Sigmoid colon (tissue), 7 donors: ENCODE measurements around the gene SNX15. TPM values are rescaled to one million over a fixed set of nuclear protein-coding genes. Genes with fewer than 3 reads are reported as not detected.
A peak's percentile ranks its signal among the peaks of the same experiment; 100 is the strongest.
"Not testable (repeated sequence)": the region's sequence is repeated elsewhere in the genome, so short reads cannot be mapped to it uniquely, and the experiment has no call there.

Experiments
- DNase-seq: peaks from one replicate; pipeline ENCODE4 v3.0.0-alpha.2; 2019
- H3K27ac ChIP-seq, 4 donors: fragments of 200-600 bp; sonication (generic); one replicate each; pipeline ENCODE4 v1.5.1; 2016 to 2019; ENCODE audit warnings: mild to moderate bottlenecking in 1 of 4
- H3K27me3 ChIP-seq, 3 donors: fragments of 200-600 bp; sonication (generic); one replicate each; pipeline ENCODE4 v1.5.1; 2019; ENCODE audit warnings: mild to moderate bottlenecking in 1 of 3
- H3K36me3 ChIP-seq, 4 donors: fragments of 200-600 bp; sonication (generic); one replicate each; pipeline ENCODE4 v1.5.1; 2016 to 2019
- H3K4me1 ChIP-seq, 4 donors: fragments of 200-600 bp; sonication (generic); one replicate each; pipeline ENCODE4 v1.5.1; 2017 to 2019
- H3K4me3 ChIP-seq, 4 donors: fragments of 200-600 bp; sonication (generic); one replicate each; pipeline ENCODE4 v1.5.1; 2017 to 2019; ENCODE audit warnings: mild to moderate bottlenecking in 2 of 4, moderate library complexity in 1 of 4
- H3K9me3 ChIP-seq, 4 donors: fragments of 200-600 bp in 3 of 4; sonication (generic) in 3 of 4; one replicate each; pipeline versions ENCODE4 v1.5.1 to v1.6.1; 2013 to 2019
- EP300 ChIP-seq, 4 donors: sonication (generic); formaldehyde crosslinking; IDR thresholded peaks; one replicate each; pipeline ENCODE4 v1.6.1; 2017; ENCODE audit warnings: antibody characterized with exemption in 4 of 4
- POLR2A ChIP-seq, 2 donors: fragments of 450-650 bp; IDR thresholded peaks; one replicate each; pipeline ENCODE4 v1.6.1; 2016; ENCODE audit warnings: antibody characterized with exemption in 2 of 2, mild to moderate bottlenecking in 2 of 2, moderate library complexity in 2 of 2
- POLR2AphosphoS5 ChIP-seq, 4 donors: sonication (generic); formaldehyde crosslinking; IDR thresholded peaks; one replicate each; pipeline ENCODE4 v1.6.1; 2017; ENCODE audit warnings: antibody characterized with exemption in 4 of 4
- WGBS, 2 donors: extraction: QIAGEN DNeasy Blood & Tissue Kit; methylation state at CpG; one replicate each; pipeline ENCODE4 v1.1.7; 2013; 5-methylcytosine and 5-hydroxymethylcytosine counted together
- intact Hi-C: fragments of 100-400 bp; cut with DNase I; formaldehyde crosslinking; loops from one replicate; pipeline ENCODE4 v1.15.1; 2023
- polyA plus RNA-seq, 3 donors: library from polyadenylated mRNA; stranded (reverse); fragments of 200-250 nt; gene quantifications; one replicate each; pipeline ENCODE4 v1.2.3, GENCODE V29; 2013
- total RNA-seq, 4 donors: library from RNA; depleted of rRNA; stranded (reverse); fragments of >200 nt; gene quantifications; one replicate each; pipeline ENCODE4 v1.1.0, GENCODE V29; 2016
- TF ChIP-seq, protein P1 (sequence below), 4 experiments: fragments of 450-650 bp in 3 of 4; fragments of 200-600 bp in 1 of 4; IDR thresholded peaks; one replicate each; pipeline ENCODE4 v1.5.1; 2016 to 2019; ENCODE audit warnings: antibody characterized with exemption in 4 of 4, mild to moderate bottlenecking in 3 of 4, moderate library complexity in 2 of 4
- donor health status: healthy with polysubstance abuse.
- donor health status: Bipolar disorder and iron deficiency.
- donor health status: healthy.

The SNX15 gene, protein sequence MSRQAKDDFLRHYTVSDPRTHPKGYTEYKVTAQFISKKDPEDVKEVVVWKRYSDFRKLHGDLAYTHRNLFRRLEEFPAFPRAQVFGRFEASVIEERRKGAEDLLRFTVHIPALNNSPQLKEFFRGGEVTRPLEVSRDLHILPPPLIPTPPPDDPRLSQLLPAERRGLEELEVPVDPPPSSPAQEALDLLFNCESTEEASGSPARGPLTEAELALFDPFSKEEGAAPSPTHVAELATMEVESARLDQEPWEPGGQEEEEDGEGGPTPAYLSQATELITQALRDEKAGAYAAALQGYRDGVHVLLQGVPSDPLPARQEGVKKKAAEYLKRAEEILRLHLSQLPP
- total RNA-seq (10 to 100 TPM; 20.1 to 36.6 (median 25.2) TPM), polyA plus RNA-seq (10 to 100 TPM; 21.8 to 31.4 (median 28.8) TPM)

DNA sequence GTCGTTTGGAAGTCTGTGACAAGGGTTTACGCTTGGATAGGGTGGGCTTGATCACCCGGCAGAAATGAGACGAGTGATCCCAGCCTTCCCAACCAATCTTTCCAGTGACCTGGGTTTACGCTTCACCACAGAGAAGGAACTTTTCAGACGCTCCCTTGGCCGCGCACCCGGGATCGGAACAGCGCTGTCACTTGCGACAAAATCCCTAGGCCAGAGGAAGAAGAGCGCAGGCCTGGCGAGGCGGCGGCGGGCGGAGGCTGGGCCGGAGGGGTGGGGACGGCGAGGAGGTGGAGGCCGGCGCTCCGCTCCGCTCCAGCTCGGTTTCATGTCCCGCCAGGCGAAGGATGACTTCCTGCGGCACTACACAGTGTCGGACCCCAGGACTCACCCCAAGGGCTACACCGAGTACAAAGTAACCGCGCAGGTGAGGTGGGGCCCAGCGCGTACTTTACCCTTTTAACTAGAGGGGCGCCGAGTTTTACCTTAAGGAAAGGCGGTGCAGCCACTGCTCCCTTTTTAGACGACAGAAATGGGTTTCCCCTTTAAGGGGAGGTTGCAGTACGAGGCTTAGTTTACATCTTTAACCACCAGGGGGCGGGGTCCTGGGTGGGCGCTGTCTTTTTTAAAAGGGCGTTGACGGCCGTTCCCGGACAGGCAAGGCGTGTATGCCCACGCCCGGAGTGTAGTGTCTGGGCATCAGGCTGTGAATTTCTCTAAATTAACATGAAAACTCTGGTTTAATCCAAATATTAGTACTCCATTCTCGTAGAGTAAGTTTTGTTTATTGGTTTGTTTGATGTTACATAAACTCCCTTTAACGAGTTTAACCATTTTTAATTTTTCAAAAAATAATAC is at the start of gene SNX15:
TSS of gene SNX15 (plus strand) at position 227 of the 855 bp plus-strand sequence. CDS start at position 326, 99 bp downstream.
- Histone ChIP-seq H3K27ac (peak within 1 kb of the TSS; percentile 86 to 95 (median 90)), H3K4me3 (peak within 1 kb of the TSS; percentile 57 to 68 (median 62)), H3K4me1 (peaks cover 0 to 21% (median 16%) of the 10 kb centered on the region in 4 donors), H3K36me3 (peaks cover 0 to 21% (median 11%) of the 10 kb centered on the region in 4 donors), H3K27me3 (no peaks in the 10 kb centered on the region), H3K9me3 (no peaks in the 10 kb centered on the region)
- intact Hi-C loops, result loop anchor here (1.0 to 5.0 kb wide), 5 partner anchors 13 to 103 kb away; partner anchors contain the start of genes ARL2, CDCA5, FAU and MRPL49
- peak; percentile 63 to 76 for TF ChIP-seq POLR2A (IDR thresholded peaks at IDR 0.05)
- TF ChIP-seq, protein P1, sequence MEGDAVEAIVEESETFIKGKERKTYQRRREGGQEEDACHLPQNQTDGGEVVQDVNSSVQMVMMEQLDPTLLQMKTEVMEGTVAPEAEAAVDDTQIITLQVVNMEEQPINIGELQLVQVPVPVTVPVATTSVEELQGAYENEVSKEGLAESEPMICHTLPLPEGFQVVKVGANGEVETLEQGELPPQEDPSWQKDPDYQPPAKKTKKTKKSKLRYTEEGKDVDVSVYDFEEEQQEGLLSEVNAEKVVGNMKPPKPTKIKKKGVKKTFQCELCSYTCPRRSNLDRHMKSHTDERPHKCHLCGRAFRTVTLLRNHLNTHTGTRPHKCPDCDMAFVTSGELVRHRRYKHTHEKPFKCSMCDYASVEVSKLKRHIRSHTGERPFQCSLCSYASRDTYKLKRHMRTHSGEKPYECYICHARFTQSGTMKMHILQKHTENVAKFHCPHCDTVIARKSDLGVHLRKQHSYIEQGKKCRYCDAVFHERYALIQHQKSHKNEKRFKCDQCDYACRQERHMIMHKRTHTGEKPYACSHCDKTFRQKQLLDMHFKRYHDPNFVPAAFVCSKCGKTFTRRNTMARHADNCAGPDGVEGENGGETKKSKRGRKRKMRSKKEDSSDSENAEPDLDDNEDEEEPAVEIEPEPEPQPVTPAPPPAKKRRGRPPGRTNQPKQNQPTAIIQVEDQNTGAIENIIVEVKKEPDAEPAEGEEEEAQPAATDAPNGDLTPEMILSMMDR (IDR thresholded peaks at IDR 0.05), result peak in 3 of 4 experiments; percentile 64 to 78 (median 73)
- TF ChIP-seq EP300 (IDR thresholded peaks at IDR 0.05), result no peak
- TF ChIP-seq POLR2AphosphoS5 (IDR thresholded peaks at IDR 0.05), result peak; percentile 60 to 92 (median 79)
- DNase-seq, result peak; percentile 97
- whole genome bisulfite sequencing, 2 donors, result 1% methylated on average over 51 of the region's 51 CpGs

DNA sequence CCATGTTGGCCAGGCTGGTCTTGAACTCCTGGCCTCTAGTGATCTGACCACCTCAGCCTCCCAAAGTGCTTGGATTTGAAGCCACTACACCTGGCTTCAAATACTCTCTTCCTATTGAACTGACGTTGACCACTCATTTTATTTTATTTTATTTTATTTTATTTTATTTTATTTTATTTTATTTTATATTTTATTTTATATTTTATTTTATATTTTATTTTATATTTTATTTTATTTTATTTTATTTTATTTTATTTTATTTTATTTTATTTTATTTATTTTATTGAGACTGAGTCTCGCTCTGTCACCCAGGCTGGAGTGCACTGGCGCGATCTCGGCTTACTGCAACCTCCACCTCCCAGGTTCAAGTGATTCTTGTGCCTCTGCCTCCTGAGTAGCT is 43.9 kb upstream of the SNX15 start:
- H3K4me1 ChIP-seq, H3K27me3 ChIP-seq, H3K9me3 ChIP-seq, intact Hi-C loops, DNase-seq, H3K27ac ChIP-seq, H3K4me3 ChIP-seq, H3K36me3 ChIP-seq: not testable (repeated sequence)
- WGBS, 2 donors, result 88 to 91% methylated on average over 5 of the region's 5 CpGs

DNA sequence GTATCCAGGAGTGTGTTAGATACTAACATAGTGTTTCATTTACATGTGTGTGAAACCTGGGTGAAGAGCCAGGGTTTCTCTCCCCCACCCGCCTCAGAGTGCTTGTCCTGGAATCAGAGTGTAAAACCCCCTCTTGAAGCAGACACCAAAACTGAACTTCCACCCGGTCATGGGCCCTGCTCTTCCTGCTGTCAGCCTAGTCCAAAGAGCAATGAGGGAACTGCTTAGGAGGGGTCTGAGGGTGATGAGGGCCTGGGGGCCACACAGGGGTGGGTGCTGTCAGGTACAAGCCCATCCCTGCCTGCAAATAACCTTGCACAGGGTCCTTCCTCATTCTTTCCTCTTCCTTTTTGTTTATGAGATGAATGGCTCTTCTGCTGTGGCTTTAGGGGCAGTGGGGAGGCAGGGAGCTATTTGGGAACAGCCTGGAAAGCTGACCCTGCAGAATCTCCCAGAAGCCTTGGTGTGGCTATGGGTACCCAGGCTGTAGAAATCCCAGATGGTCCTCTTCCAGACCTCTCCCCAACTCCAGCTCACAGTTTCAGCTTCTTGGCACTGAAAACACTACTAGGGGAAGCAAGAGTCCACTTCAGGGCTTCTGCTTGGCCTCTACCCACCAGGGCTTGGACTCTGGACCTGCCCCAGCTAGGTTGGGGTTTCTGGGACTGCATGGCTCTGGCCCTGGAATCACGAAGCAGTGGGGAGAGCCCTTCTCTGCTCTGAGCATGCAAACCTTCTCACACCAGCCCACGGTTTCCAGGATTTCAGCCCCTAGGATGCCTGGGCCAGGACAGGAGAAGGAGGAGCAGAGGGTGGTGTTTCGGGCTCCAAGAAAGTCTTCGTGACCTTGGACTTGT is 39.0 kb upstream of the SNX15 start:
- Histone ChIP-seq H3K4me3 (no peak overlapping the region), H3K27me3 (peaks cover 0 to 7% (median 0%) of the 10 kb centered on the region in 3 donors), H3K36me3 (no peaks in the 10 kb centered on the region), H3K27ac (no peak overlapping the region), H3K9me3 (no peaks in the 10 kb centered on the region), H3K4me1 (peaks cover 0 to 8% (median 3%) of the 10 kb centered on the region in 4 donors)
- DNase-seq, result no peak
- intact Hi-C loops, result no loop called here
- WGBS, 2 donors, result 76 to 82% methylated on average over 6 of the region's 6 CpGs
- no peak for TF ChIP-seq POLR2AphosphoS5 (IDR thresholded peaks at IDR 0.05)
- TF ChIP-seq EP300 (IDR thresholded peaks at IDR 0.05), result no peak
- TF ChIP-seq, protein P1 (IDR thresholded peaks at IDR 0.05), result no peak
- TF ChIP-seq POLR2A (IDR thresholded peaks at IDR 0.05), result no peak

DNA sequence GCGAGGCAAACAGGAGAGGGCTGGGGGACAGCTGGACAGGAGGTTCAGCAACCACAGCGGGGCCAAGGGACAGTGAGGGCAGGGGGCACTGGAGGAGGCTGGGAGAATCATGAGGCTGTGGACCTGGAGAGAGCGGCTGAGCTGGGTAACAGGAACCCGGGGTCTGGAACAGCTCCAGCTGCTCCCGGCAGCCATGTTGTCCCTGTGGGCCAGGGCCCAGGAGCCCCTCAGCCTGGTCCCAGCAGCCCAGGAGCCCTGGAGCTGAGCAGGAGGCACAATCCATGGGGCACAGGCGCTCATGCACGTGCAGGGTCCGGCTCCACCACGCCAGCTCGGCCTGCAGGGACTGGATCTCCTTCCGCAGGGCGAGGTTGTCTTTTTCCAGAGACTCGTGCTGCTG is 37.8 kb upstream of the SNX15 start:
- no peaks in the 10 kb centered on the region for H3K9me3 ChIP-seq
- H3K4me3 ChIP-seq, result peak overlapping the region; percentile 2 to 32 (median 14)
- no peaks in the 10 kb centered on the region for H3K27me3 ChIP-seq
- intact Hi-C loops, result no loop called here
- 91% methylated on average over 13 of the region's 13 CpGs for WGBS, 2 donors
- H3K4me1 ChIP-seq, result peaks cover 0 to 8% (median 3%) of the 10 kb centered on the region in 4 donors
- H3K36me3 ChIP-seq, result no peaks in the 10 kb centered on the region
- H3K27ac ChIP-seq, result peak overlapping the region; percentile 27 to 47 (median 32)
- TF ChIP-seq POLR2A (IDR thresholded peaks at IDR 0.05), result no peak
- TF ChIP-seq, protein P1 (IDR thresholded peaks at IDR 0.05), result no peak
- no peak for TF ChIP-seq POLR2AphosphoS5 (IDR thresholded peaks at IDR 0.05)
- TF ChIP-seq EP300 (IDR thresholded peaks at IDR 0.05), result no peak
- no peak for DNase-seq
